H9 (cell line): Measurements from ENCODE around the gene WFS1. TPM values are rescaled to one million over a fixed set of nuclear protein-coding genes. Genes with fewer than 3 reads are reported as not detected.

ENCODE experiments used
- DNase-seq: peaks from one replicate; pipeline ENCODE4 v3.0.0-alpha.2; 2017
- H2AFZ ChIP-seq: one replicate; pipeline ENCODE4 v1.6.1; 2013; ENCODE audit warnings: mild to moderate bottlenecking, low read length, control low read depth, moderate library complexity
- H2AK5ac ChIP-seq: 2 replicates; pipeline ENCODE4 v1.6.1; 2013; ENCODE audit warnings: low read length, control low read depth, mixed read lengths; ENCODE audit not compliant: insufficient read length
- H2BK120ac ChIP-seq: one replicate; pipeline ENCODE4 v1.6.1; 2013; ENCODE audit warnings: low read depth, mild to moderate bottlenecking, low read length, control low read depth, inconsistent platforms; ENCODE audit not compliant: poor library complexity, severe bottlenecking
- H2BK12ac ChIP-seq: 2 replicates; pipeline ENCODE4 v1.6.1; 2013; ENCODE audit warnings: low read length, control low read depth, mixed read lengths, low read depth; ENCODE audit not compliant: insufficient read length
- H2BK15ac ChIP-seq: 2 replicates; pipeline ENCODE4 v1.6.1; 2013; ENCODE audit warnings: low read depth, low read length, control low read depth
- H2BK20ac ChIP-seq: one replicate; pipeline ENCODE4 v1.6.1; 2013; ENCODE audit warnings: low read depth, mild to moderate bottlenecking, low read length, control low read depth, inconsistent platforms; ENCODE audit not compliant: poor library complexity, severe bottlenecking
- H2BK5ac ChIP-seq: 2 replicates; pipeline ENCODE4 v1.6.1; 2013; ENCODE audit warnings: low read length, control low read depth, mixed read lengths; ENCODE audit not compliant: insufficient read length
- H3K14ac ChIP-seq: 2 replicates; pipeline ENCODE4 v1.6.1; 2013; ENCODE audit warnings: low read length, control low read depth; ENCODE audit not compliant: insufficient read depth
- H3K18ac ChIP-seq: 2 replicates; pipeline ENCODE4 v1.6.1; 2013; ENCODE audit warnings: low read depth, mild to moderate bottlenecking, mixed read lengths, low read length, control low read depth; ENCODE audit not compliant: insufficient read length
- H3K23ac ChIP-seq: 2 replicates; pipeline ENCODE4 v1.6.1; 2013; ENCODE audit warnings: low read length, control low read depth, mixed read lengths, low read depth; ENCODE audit not compliant: insufficient read length
- H3K23me2 ChIP-seq: 2 replicates; pipeline ENCODE4 v1.6.1; 2013; ENCODE audit warnings: low read depth, mild to moderate bottlenecking, mixed read lengths, low read length, control low read depth; ENCODE audit not compliant: insufficient read length, poor library complexity, severe bottlenecking
- H3K27ac ChIP-seq: 2 replicates; pipeline ENCODE4 v1.5.1; 2013; ENCODE audit warnings: low read length, control low read depth, mixed read lengths, low read depth; ENCODE audit not compliant: insufficient read length
- H3K27me3 ChIP-seq: 2 replicates; pipeline ENCODE4 v1.6.1; 2013; ENCODE audit warnings: low read length, control low read depth, inconsistent platforms; ENCODE audit not compliant: insufficient read depth
- H3K4ac ChIP-seq: 2 replicates; pipeline ENCODE4 v1.6.1; 2013; ENCODE audit warnings: low read depth, mild to moderate bottlenecking, control low read depth, inconsistent platforms, low read length, moderate library complexity
- H3K4me1 ChIP-seq: 2 replicates; pipeline ENCODE4 v1.6.1; 2013; ENCODE audit warnings: low read length, control low read depth, inconsistent platforms; ENCODE audit not compliant: insufficient read depth
- H3K4me2 ChIP-seq: 2 replicates; pipeline ENCODE4 v1.6.1; 2013; ENCODE audit warnings: low read length, control low read depth, mixed read lengths; ENCODE audit not compliant: insufficient read length, insufficient read depth
- H3K56ac ChIP-seq: 2 replicates; pipeline ENCODE4 v1.6.1; 2013; ENCODE audit warnings: low read depth, mild to moderate bottlenecking, mixed read lengths, low read length, control low read depth; ENCODE audit not compliant: insufficient read length
- H3K79me1 ChIP-seq: 2 replicates; pipeline ENCODE4 v1.6.1; 2013; ENCODE audit warnings: low read depth, mild to moderate bottlenecking, moderate library complexity, low read length, control low read depth, inconsistent platforms; ENCODE audit not compliant: insufficient read depth, poor library complexity, severe bottlenecking
- H3K79me2 ChIP-seq: 2 replicates; pipeline ENCODE4 v1.6.1; 2013; ENCODE audit warnings: low read length, control low read depth, inconsistent platforms; ENCODE audit not compliant: insufficient read depth
- H3K9ac ChIP-seq: 2 replicates; pipeline ENCODE4 v1.6.1; 2013; ENCODE audit warnings: low read length, control low read depth, mixed read lengths; ENCODE audit not compliant: insufficient read length; ENCODE audit errors: extremely low read depth
- H3K9me3 ChIP-seq: one replicate; pipeline ENCODE4 v1.6.1; 2013; ENCODE audit warnings: low read depth, low read length, inconsistent platforms; ENCODE audit not compliant: control insufficient read depth
- H3T11ph ChIP-seq: one replicate; pipeline ENCODE4 v1.6.1; 2013; ENCODE audit warnings: mild to moderate bottlenecking, low read length, control low read depth, inconsistent platforms
- H4K20me1 ChIP-seq: one replicate; pipeline ENCODE4 v1.6.1; 2013; ENCODE audit not compliant: control insufficient read depth, insufficient read length, insufficient read depth
- H4K5ac ChIP-seq: 2 replicates; pipeline ENCODE4 v1.6.1; 2013; ENCODE audit warnings: low read depth, mild to moderate bottlenecking, mixed read lengths, low read length, control low read depth; ENCODE audit not compliant: insufficient read length
- H4K8ac ChIP-seq: replicated peaks from 2 replicates; pipeline ENCODE4 v1.6.1; 2013; ENCODE audit warnings: low read length, control low read depth, mixed read lengths, low read depth; ENCODE audit not compliant: insufficient read length
- H4K91ac ChIP-seq: 2 replicates; pipeline ENCODE4 v1.6.1; 2013; ENCODE audit warnings: low read depth, mild to moderate bottlenecking, moderate library complexity, mixed read lengths, low read length, control low read depth; ENCODE audit not compliant: insufficient read length
- H3K27ac Mint-ChIP-seq, 3 experiments: 2 replicates in 2 of 3; 3 replicates in 1 of 3; pipeline ENCODE4 v1.8.0; 2020 to 2021; ENCODE audit warnings: mixed read lengths in 3 of 3, mild to moderate bottlenecking in 1 of 3, moderate library complexity in 1 of 3
- H3K27me3 Mint-ChIP-seq: 2 replicates; pipeline ENCODE4 v1.8.0; 2021; ENCODE audit warnings: low read depth, mild to moderate bottlenecking, moderate library complexity, mixed read lengths
- H3K36me3 Mint-ChIP-seq, 3 experiments: 2 replicates in 2 of 3; 3 replicates in 1 of 3; pipeline ENCODE4 v1.8.0; 2020 to 2021; ENCODE audit warnings: low read depth in 3 of 3, mixed read lengths in 3 of 3; ENCODE audit not compliant: insufficient read depth in 1 of 3
- H3K4me1 Mint-ChIP-seq, 2 experiments: 2 replicates each; pipeline ENCODE4 v1.8.0; 2020; ENCODE audit warnings: mixed read lengths in 2 of 2
- H3K4me3 Mint-ChIP-seq, 2 experiments: 2 replicates in 1 of 2; 3 replicates in 1 of 2; pipeline ENCODE4 v1.8.0; 2020 to 2021; ENCODE audit warnings: mild to moderate bottlenecking in 2 of 2, mixed read lengths in 2 of 2, moderate library complexity in 1 of 2
- H3K9me3 Mint-ChIP-seq, 2 experiments: 2 replicates in 1 of 2; 3 replicates in 1 of 2; pipeline ENCODE4 v1.8.0; 2020; ENCODE audit warnings: mild to moderate bottlenecking in 2 of 2, mixed read lengths in 2 of 2, moderate library complexity in 1 of 2
- WGBS: extraction: QIAGEN DNeasy Blood & Tissue Kit; methylation state at CpG from one replicate; pipeline ENCODE4 v1.1.7; 2013; ENCODE audit warnings: missing lambda C conversion rate, low lambda C conversion rate, mixed read lengths; ENCODE audit not compliant: insufficient read length; ENCODE audit errors: extremely low coverage; 5-methylcytosine and 5-hydroxymethylcytosine counted together
- total RNA-seq: library from RNA; stranded (reverse); gene quantifications from 2 replicates; pipeline ENCODE4 v1.2.1, GENCODE V29; 2021
- TF ChIP-seq, protein P1 (sequence below): fragments of 200-600 bp; sonication (generic); conservative IDR thresholded peaks from 3 replicates; pipeline ENCODE4 v1.8.0; 2021; ENCODE audit warnings: antibody characterized with exemption, mild to moderate bottlenecking

Gene WFS1
- total RNA-seq, 1 experiment from 2014 or later = 18.9 TPM

DNA sequence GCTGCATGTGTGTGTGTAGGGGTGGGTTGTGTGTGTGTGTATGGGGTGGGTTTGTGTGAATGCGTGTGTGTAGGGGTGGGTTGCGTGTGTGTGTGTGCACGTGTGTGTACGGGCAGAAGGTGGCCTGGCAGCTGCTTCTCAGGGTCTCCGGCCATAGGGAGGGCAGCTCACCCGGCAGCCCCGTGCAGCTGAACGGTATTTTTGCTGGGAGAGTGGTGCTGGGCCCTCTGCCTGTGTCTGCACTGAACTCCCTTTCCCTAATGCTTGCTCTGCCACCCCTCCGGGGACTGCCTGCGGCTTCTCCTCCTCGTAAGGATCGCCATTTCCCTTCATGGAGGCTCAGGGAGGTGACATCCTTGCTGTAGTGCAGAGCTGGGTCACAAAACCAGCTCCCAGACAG is 30.2 kb downstream of the WFS1 start:
- H3K79me1 ChIP-seq = no peaks in the 10 kb centered on the region
- no peaks in the 10 kb centered on the region for H3K4me1 Mint-ChIP-seq
- no peak overlapping the region; the same call in 1 of the 2 replicates for H3K14ac ChIP-seq
- H3K4me1 ChIP-seq = no peaks in the 10 kb centered on the region
- H3K23ac ChIP-seq = no peak overlapping the region
- no peak for DNase-seq
- no peaks in the 10 kb centered on the region for H4K20me1 ChIP-seq
- no peak overlapping the region for H3K4me3 Mint-ChIP-seq
- no peak overlapping the region for H3T11ph ChIP-seq
- H4K8ac ChIP-seq = no peak overlapping the region
- H3K9me3 Mint-ChIP-seq = no peaks in the 10 kb centered on the region; a peak in 1 of 5 replicates
- no peak overlapping the region for H2BK12ac ChIP-seq
- H3K79me2 ChIP-seq = no peaks in the 10 kb centered on the region
- TF ChIP-seq, protein P1, sequence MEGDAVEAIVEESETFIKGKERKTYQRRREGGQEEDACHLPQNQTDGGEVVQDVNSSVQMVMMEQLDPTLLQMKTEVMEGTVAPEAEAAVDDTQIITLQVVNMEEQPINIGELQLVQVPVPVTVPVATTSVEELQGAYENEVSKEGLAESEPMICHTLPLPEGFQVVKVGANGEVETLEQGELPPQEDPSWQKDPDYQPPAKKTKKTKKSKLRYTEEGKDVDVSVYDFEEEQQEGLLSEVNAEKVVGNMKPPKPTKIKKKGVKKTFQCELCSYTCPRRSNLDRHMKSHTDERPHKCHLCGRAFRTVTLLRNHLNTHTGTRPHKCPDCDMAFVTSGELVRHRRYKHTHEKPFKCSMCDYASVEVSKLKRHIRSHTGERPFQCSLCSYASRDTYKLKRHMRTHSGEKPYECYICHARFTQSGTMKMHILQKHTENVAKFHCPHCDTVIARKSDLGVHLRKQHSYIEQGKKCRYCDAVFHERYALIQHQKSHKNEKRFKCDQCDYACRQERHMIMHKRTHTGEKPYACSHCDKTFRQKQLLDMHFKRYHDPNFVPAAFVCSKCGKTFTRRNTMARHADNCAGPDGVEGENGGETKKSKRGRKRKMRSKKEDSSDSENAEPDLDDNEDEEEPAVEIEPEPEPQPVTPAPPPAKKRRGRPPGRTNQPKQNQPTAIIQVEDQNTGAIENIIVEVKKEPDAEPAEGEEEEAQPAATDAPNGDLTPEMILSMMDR = no peak
- H3K18ac ChIP-seq = no peak overlapping the region
- H2BK5ac ChIP-seq = no peak overlapping the region
- no peak overlapping the region for H3K4me2 ChIP-seq
- no peak overlapping the region for H3K56ac ChIP-seq
- H4K91ac ChIP-seq = no peak overlapping the region
- H3K4ac ChIP-seq = no peak overlapping the region
- H2AFZ ChIP-seq = no peak overlapping the region
- H2AK5ac ChIP-seq = no peak overlapping the region
- H2BK20ac ChIP-seq = no peak overlapping the region
- H3K9ac ChIP-seq = no peak overlapping the region
- H2BK120ac ChIP-seq = no peak overlapping the region
- no peak overlapping the region for H2BK15ac ChIP-seq
- peaks cover 30 to 51% (median 46%) of the 10 kb centered on the region in 3 experiments; a peak in 6 of 7 replicates for H3K36me3 Mint-ChIP-seq
- H3K27ac Mint-ChIP-seq = no peak overlapping the region
- no peaks in the 10 kb centered on the region for H3K27me3 ChIP-seq
- no peaks in the 10 kb centered on the region for H3K9me3 ChIP-seq
- H3K27ac ChIP-seq = no peak overlapping the region
- no CpG with 5 or more reads among the region's 12 CpGs for WGBS
- H3K27me3 Mint-ChIP-seq = no peaks in the 10 kb centered on the region
- no peaks in the 10 kb centered on the region for H3K23me2 ChIP-seq
- H4K5ac ChIP-seq = no peak overlapping the region
